Coronary artery (tissue), 2 donors: Measurements from ENCODE around the gene DMKN.
A peak's percentile ranks its signal among the peaks of the same experiment; 100 is the strongest.

Experiments used
- DNase-seq: peaks from one replicate; pipeline ENCODE4 v3.0.0-alpha.2; 2017; ENCODE audit warnings: low spot score
- H3K27ac ChIP-seq, 2 donors: fragments of 200-600 bp; sonication (generic); one replicate each; pipeline ENCODE4 v1.5.1; 2016 to 2019
- H3K4me3 ChIP-seq: fragments of 200-600 bp; sonication (generic); 2 replicates; pipeline ENCODE4 v1.5.1; 2016; ENCODE audit warnings: mild to moderate bottlenecking, moderate library complexity
- TF ChIP-seq, protein P1 (sequence below): fragments of 200-600 bp; sonication (generic); IDR thresholded peaks from one replicate; pipeline ENCODE4 v1.5.1; 2019; ENCODE audit warnings: antibody characterized with exemption

Gene DMKN

DNA sequence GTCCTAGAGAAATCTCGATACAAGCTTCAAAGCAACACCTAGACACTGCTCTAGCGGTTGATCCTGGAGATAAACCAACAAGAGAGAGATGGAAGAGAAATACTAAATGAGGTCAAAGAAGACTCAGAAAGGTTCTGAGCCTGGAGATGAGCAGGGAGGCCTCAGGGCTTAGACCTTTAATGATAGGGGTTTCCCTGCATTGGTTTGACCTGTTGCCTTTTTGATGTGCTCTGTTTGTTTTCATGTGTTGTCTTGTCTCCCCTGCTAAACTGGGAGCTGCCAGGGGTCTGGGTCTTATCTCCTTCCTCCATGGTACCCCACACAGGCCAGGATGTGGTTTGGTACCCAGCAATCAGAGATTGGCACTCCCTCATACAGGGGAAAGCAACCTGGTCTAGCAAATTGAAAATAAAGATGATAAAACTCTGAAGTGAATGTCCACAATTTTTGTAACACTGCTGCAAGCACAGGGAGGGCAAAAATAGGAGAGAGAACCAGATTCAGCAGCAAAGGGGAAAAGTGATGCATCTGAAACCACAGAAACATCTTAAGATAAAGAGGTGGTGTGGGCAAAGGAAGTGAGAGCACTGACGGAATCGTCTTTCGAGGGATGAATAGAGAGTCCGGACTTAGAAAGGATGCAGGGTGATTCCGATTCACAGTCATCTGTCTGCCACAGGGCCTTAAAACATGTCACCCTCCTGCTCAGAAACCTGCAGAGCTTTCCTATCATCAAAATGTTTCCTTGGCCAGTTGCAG, 61.9 kb downstream of the DMKN start:
- Histone ChIP-seq H3K27ac (no peak overlapping the region), H3K4me3 (no peak overlapping the region)
- TF ChIP-seq, protein P1, sequence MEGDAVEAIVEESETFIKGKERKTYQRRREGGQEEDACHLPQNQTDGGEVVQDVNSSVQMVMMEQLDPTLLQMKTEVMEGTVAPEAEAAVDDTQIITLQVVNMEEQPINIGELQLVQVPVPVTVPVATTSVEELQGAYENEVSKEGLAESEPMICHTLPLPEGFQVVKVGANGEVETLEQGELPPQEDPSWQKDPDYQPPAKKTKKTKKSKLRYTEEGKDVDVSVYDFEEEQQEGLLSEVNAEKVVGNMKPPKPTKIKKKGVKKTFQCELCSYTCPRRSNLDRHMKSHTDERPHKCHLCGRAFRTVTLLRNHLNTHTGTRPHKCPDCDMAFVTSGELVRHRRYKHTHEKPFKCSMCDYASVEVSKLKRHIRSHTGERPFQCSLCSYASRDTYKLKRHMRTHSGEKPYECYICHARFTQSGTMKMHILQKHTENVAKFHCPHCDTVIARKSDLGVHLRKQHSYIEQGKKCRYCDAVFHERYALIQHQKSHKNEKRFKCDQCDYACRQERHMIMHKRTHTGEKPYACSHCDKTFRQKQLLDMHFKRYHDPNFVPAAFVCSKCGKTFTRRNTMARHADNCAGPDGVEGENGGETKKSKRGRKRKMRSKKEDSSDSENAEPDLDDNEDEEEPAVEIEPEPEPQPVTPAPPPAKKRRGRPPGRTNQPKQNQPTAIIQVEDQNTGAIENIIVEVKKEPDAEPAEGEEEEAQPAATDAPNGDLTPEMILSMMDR = no peak
- no peak for DNase-seq

DNA sequence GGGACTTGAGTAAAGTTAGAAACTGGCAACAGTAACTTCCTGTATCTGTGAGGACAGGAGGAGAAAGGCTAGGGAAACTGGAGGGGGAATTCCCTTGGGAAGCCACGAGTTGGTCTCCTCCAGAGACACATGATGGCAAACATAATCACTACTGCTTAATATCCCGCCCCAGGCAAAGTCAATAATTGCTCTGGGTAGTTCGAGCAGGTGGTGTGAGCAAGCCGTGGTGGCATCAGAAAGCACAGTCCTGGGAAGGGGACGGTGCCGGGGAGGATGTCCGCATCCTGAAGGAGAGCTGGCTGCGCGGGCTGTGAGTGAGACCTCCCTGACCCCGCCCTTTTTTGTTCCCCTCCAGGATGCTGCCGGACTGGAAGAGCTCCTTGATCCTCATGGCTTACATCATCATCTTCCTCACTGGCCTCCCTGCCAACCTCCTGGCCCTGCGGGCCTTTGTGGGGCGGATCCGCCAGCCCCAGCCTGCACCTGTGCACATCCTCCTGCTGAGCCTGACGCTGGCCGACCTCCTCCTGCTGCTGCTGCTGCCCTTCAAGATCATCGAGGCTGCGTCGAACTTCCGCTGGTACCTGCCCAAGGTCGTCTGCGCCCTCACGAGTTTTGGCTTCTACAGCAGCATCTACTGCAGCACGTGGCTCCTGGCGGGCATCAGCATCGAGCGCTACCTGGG, 63.9 kb downstream of the DMKN start:
- peak overlapping the region in 1 of 2 donors; percentile 11 for H3K27ac ChIP-seq
- DNase-seq = no peak
- H3K4me3 ChIP-seq = no peak overlapping the region
- TF ChIP-seq, protein P1 = no peak

DNA sequence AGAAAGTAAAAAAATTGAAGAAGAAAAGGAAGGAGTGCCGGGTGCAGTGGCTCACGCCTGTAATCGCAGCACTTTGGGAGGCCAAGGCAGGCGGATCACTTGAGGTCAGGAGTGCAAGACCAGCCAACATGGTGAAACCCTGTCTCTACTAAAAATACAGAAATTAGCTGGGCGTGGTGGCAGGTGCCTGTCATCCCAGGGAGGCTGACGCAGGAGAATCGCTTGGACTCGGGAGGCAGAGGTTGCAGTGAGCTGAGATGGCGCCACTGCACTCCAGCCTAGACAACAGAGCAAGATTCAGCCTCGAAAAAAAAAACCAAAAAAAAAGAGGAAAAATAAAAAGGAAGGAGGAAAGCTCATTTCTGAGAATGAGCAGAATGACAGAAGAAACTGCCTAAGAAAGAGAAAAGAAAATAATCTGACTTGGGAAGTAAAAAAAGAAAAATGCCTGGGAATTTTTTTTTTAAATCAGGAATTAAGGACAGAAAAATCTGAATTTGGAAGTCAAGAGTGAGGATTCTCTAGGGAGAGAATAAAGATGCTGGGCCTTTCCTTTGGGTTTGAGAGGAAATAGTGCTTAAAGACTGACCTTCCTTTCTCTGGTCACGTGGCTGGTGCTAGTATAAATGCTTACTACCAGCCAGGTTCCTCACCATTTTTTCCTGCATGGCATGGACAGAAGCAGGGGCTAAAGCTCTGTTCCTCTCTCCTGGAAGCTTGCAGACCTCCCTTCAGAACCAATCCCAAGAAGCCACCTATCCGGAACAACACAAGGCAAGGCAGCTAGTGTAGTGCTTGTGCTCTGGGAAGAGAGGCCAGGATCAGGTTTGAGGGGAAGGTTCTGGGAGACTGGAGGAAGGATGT, 65.6 kb downstream of the DMKN start, which contains the start of gene FFAR2:
TSS of gene FFAR2 (plus strand) at position 652 of the 864 bp plus-strand sequence. CDS start 1,458 bp downstream, outside the sequence.
- DNase-seq = no peak
- Histone ChIP-seq H3K4me3 (no peak within 1 kb of the TSS), H3K27ac (peak within 1 kb of the TSS in 1 of 2 donors; percentile 28)
- TF ChIP-seq, protein P1 = no peak
